Activated CD4-positive, alpha-beta T cell treated with anti-CD3 and anti-CD28 coated beads, Interleukin-2, amount 10 ng/mL, durations not matched to agents 7 days and 5 days (primary cell): ENCODE results near the gene ANTKMT. TPM values are rescaled to one million over a fixed set of nuclear protein-coding genes. Genes with fewer than 3 reads are reported as not detected.
"Not testable (repeated sequence)": the region's sequence is repeated elsewhere in the genome, so short reads cannot be mapped to it uniquely, and the experiment has no call there.

Source experiments
- CTCF ChIA-PET: fragments of 350-600 bp; sonication (Branson Sonifier 250); formaldehyde crosslinking; loops from one replicate; lab custom pipeline; 2021; ENCODE audit warnings: antibody characterized with exemption; lab: Charles Lee
- POLR2A ChIA-PET: fragments of 350-600 bp; sonication (Branson Sonifier 250); formaldehyde crosslinking; loops from one replicate; lab custom pipeline; 2021; ENCODE audit warnings: antibody characterized with exemption; lab: Charles Lee
- DNase-seq: peaks from one replicate; pipeline ENCODE4 v3.0.0-alpha.2; 2020
- H3K27ac Mint-ChIP-seq: one replicate; pipeline ENCODE4 v1.8.0; 2021; ENCODE audit warnings: mild to moderate bottlenecking, moderate library complexity, mixed read lengths
- H3K27me3 Mint-ChIP-seq: one replicate; pipeline ENCODE4 v1.8.0; 2021; ENCODE audit warnings: mixed read lengths
- H3K36me3 Mint-ChIP-seq: one replicate; pipeline ENCODE4 v1.8.0; 2021; ENCODE audit warnings: low read depth, mixed read lengths
- H3K4me1 Mint-ChIP-seq: one replicate; pipeline ENCODE4 v1.8.0; 2021; ENCODE audit warnings: mixed read lengths
- H3K4me3 Mint-ChIP-seq: one replicate; pipeline ENCODE4 v1.8.0; 2021; ENCODE audit warnings: mild to moderate bottlenecking, moderate library complexity, mixed read lengths
- H3K9me3 Mint-ChIP-seq: one replicate; pipeline ENCODE4 v1.8.0; 2021; ENCODE audit warnings: mixed read lengths
- total RNA-seq, 2 experiments: library from RNA; stranded (reverse); gene quantifications; one replicate each; pipeline ENCODE4 v1.2.3, GENCODE V29; 2021

The ANTKMT gene
- total RNA-seq, 2 experiments from 2014 or later, result 5.5 to 8.7 TPM

DNA sequence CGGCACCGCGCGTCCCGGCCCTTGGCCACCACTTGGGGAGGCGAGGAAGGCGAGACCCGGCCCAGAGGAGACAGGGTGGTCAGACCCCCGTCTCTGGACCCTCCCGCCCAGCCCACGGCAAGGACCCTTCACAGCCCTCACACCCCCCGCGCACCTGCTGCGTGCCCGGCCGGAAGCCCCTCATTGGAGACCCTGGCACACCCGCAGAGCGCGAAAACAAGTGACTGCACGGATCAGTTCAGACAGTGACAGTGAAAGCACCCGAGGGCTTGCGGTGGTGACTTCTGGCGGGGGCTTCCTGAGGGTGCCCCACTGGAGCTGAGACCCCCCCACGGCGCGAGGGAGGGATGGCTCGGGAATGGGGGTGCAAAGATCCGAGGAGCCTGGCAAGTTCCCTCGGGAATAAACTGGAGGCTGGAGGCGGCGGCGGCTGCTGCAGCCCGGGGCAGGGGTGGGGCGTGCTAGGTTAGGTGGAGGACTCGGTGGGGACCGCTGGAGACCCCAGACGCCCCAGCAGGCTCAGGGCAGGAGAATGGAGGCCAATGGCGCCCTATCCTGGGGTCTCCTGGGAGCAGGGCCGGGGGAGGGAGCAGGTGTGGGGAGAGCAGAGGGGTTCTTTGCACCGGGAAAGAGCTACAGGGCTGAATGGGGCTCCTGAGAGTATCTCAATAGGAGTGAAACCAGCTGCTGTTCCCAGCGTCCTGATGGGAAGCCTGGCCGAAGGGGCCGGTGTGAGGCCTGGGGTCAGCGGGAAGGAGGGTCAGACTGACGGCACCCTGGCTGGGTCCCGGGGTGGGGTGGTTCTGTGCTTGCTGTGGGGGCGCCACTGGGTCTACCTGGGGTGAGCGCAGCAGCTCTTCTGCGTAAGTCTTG, 14.5 kb upstream of the ANTKMT start:
- H3K36me3 Mint-ChIP-seq, result no peaks in the 10 kb centered on the region

DNA sequence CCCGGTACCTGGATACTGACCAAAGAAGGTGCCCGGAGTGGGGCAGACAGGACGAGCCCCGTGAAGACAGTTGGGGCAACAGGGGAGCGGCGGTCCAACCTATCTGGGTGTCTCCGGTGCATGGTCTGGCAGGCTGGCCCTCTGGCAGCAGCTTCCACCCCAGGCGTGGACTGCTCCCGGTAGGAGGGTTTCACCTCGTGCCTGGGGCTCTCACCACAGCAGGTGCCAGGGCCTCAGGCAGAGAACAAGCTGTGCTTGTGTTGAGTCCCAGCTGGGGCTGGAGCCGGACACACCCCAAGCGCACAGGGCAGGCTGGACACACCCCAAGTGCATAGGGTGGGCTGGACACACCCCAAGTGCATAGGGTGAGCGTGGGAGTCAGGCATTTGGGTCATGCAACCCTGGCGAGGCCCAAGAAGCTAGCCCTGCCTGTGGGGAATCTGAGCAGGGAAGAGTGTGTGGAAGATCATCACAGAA, 13.8 kb upstream of the ANTKMT start:
- DNase-seq, result no peak
- H3K27ac Mint-ChIP-seq, result no peak overlapping the region
- POLR2A ChIA-PET, result interaction anchor here (0.6 to 0.8 kb wide), 2 partner anchors 81 to 998 kb away, joined by 3 to 4 read pairs; partner anchors contain the start of genes CHTF18 and RPUSD1
- H3K9me3 Mint-ChIP-seq, result no peaks in the 10 kb centered on the region
- CTCF ChIA-PET, result no interaction called here
- H3K27me3 Mint-ChIP-seq, result peaks cover 49% of the 10 kb centered on the region
- peaks cover 2% of the 10 kb centered on the region for H3K4me1 Mint-ChIP-seq
- H3K36me3 Mint-ChIP-seq, result no peaks in the 10 kb centered on the region
- H3K4me3 Mint-ChIP-seq, result no peak overlapping the region

More for the DNA sequence above, 14.5 kb upstream of the ANTKMT start:
- no peaks in the 10 kb centered on the region for H3K9me3 Mint-ChIP-seq
- POLR2A ChIA-PET, result interaction anchor here (0.6 to 0.8 kb wide), 2 partner anchors 82 to 999 kb away, joined by 3 to 4 read pairs; partner anchors contain the start of genes CHTF18 and RPUSD1
- no peak overlapping the region for H3K4me3 Mint-ChIP-seq
- peaks cover 2% of the 10 kb centered on the region for H3K4me1 Mint-ChIP-seq
- peaks cover 51% of the 10 kb centered on the region for H3K27me3 Mint-ChIP-seq
- no peak for DNase-seq
- CTCF ChIA-PET, result no interaction called here
- peak overlapping the region; percentile 31 for H3K27ac Mint-ChIP-seq

DNA sequence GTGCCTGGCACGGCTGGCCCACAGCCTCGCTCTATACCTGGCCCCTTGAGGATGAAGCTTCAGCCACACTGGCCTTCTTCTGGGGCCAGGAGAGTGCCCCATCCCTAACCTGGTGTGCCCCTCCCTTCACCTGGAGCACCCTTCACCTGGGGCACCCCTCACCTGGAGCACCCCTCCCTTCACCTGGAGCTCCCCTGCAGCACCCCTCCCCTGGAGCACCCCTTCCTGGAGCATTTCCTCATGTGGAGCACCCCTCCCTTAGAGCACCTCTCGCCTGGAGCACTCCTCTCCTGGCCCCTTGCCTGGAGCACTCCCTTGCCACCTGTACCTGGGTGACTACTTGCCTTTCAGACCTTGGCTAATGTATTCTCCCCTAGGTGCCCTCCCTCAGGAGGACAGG, 12.9 kb upstream of the ANTKMT start:
- Mint-ChIP-seq H3K27me3 (peaks cover 46% of the 10 kb centered on the region), H3K4me1 (peaks cover 5% of the 10 kb centered on the region), H3K36me3 (no peaks in the 10 kb centered on the region), H3K27ac (no peak overlapping the region), H3K9me3 (no peaks in the 10 kb centered on the region), H3K4me3 (no peak overlapping the region)
- DNase-seq, result no peak
- ChIA-PET POLR2A (no interaction called here), CTCF (no interaction called here)

DNA sequence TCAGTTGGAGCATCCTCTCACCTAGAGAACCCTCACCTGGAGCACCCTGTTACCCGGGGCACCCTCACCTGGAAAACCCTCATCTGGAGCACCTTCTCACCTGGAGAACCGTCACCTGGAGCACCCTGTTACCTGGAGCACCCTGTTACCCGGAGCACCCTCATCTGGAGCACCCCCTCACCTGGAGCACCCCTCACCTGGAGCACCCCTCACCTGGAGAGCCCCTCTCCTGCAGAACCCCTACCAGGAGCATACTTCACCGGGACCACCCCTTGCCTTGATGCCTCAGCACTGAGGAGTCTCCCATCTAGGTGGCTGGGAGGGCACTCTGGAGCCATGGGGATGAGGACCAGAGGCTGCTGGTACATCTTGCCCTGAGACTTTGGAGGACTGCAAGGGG, 12.0 kb upstream of the ANTKMT start:
- Mint-ChIP-seq H3K36me3 (no peaks in the 10 kb centered on the region), H3K9me3 (no peaks in the 10 kb centered on the region), H3K27me3 (peaks cover 46% of the 10 kb centered on the region), H3K4me1 (peaks cover 6% of the 10 kb centered on the region), H3K27ac (no peak overlapping the region), H3K4me3 (no peak overlapping the region)
- POLR2A ChIA-PET, result no interaction called here
- DNase-seq, result no peak
- CTCF ChIA-PET, result no interaction called here

DNA sequence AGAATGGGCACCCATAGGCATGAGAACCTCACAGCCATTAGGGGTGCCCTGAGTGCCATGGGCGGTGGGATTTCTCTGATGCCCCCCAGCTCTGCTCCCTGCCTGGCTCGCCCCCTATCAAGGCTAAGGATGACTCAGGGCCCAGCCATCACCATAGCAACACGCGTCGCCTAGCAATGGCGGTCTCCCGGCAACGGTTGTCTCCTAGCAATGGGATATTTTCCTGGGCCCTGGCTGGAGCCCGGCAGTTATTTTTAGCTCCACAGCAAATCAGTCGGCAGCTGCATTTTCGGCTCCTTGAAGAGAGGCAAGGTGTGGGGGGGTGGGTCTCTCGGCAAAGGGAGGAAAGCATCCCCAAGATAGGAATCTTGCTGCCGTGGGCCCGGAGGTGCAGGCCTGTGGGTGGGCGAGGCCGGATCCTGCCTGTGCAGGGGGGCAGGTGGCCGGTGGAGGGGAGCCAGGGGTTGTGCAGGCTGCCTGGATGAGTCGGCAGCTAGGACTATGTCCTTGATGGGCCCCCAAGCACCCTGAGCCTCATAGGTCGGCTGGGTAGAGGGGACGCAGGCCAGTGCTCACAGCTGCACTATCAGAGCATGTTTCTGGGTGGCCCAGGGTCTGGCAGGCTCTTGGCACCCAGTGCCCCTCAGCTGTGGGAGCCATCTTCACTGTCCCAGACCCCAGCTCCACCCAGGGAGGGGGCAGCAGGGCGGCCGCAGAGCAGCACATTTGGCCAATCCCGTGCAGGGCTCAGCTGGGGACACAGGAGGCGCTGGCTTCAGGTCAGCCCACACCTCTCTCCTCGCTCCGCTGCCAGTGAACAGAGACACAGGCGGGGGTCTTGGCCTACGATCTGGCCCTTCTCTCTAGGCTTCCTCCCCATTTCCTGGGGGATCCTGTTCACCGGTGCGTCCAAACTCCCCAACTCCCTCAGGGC, 11.1 kb upstream of the ANTKMT start:
- POLR2A ChIA-PET, result no interaction called here
- H3K27ac Mint-ChIP-seq, result no peak overlapping the region
- no peak for DNase-seq
- H3K4me3 Mint-ChIP-seq, result no peak overlapping the region
- peaks cover 44% of the 10 kb centered on the region for H3K27me3 Mint-ChIP-seq
- no peaks in the 10 kb centered on the region for H3K36me3 Mint-ChIP-seq
- CTCF ChIA-PET, result interaction anchor here (0.6 to 1.4 kb wide), 4 partner anchors 14 to 743 kb away, joined by 3 to 4 read pairs (median 4); partner anchors contain the start of gene CIAO3
- no peaks in the 10 kb centered on the region for H3K9me3 Mint-ChIP-seq
- peaks cover 8% of the 10 kb centered on the region for H3K4me1 Mint-ChIP-seq

DNA sequence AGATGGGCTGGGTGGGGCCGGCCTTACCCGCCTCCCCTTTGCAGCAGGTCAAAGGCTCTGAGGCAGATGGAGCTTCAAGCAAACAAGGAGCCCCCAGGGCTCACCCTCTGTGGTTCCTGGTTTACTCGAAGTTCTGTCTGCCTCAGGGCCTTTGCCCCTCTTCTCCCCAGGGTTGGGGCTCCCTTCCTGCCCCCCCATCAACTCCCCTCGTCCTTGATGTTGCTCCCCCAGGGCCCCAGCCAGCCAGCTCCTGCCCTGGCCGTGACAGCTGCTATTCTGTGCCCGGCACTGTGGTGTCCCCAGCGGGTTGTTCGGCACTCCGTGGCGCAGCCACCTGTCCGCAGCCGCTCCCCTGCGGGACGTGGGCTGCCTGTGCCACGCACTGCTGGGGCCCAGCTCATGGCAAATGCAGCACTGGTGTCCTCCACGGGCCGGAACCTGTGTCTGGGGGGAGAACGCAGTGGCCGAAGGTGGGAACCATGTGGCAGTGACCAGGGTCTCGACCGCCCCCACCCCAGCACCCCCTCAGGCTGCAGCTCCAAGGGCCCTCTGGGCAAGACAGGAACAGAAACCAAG, 10.4 kb upstream of the ANTKMT start:
- POLR2A ChIA-PET, result interaction anchor here (0.6 kb wide), 1 partner anchor 806 kb away, joined by 3 read pairs; no protein-coding TSS in a partner anchor

DNA sequence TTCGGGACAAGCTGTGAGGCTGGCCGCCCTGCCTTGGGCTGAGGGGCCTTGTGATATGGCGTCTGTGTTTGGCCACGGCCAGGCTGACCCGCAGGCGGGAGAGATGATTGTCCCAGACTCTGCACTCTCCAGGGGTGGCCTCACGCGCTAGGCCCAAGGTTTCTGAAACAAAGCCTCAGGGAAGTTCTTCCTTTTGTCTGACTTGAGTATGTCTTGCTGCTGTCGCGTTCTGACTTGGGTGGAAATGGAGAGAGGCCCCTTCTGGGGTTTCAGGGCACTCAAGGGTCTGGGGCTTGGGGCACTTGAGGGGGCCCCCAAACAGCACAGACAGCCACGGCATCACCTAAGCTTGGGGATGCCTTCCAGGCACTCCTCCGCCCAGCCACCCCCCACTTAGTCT, 9.9 kb upstream of the ANTKMT start:
- Mint-ChIP-seq H3K27me3 (peaks cover 47% of the 10 kb centered on the region), H3K27ac (no peak overlapping the region), H3K9me3 (no peaks in the 10 kb centered on the region), H3K4me1 (peaks cover 8% of the 10 kb centered on the region), H3K4me3 (no peak overlapping the region), H3K36me3 (no peaks in the 10 kb centered on the region)
- ChIA-PET POLR2A (interaction anchor here (0.6 kb wide), 1 partner anchor 805 kb away, joined by 3 read pairs; no protein-coding TSS in a partner anchor), CTCF (interaction anchor here (1.0 to 1.4 kb wide), 3 partner anchors 17 to 74 kb away, joined by 3 to 5 read pairs (median 4); partner anchors contain the start of gene CIAO3)
- no peak for DNase-seq

More for the DNA sequence above, 10.4 kb upstream of the ANTKMT start:
- H3K27me3 Mint-ChIP-seq, result peaks cover 44% of the 10 kb centered on the region
- no peaks in the 10 kb centered on the region for H3K9me3 Mint-ChIP-seq
- DNase-seq, result no peak
- H3K27ac Mint-ChIP-seq, result no peak overlapping the region
- peaks cover 8% of the 10 kb centered on the region for H3K4me1 Mint-ChIP-seq
- no peak overlapping the region for H3K4me3 Mint-ChIP-seq
- no peaks in the 10 kb centered on the region for H3K36me3 Mint-ChIP-seq
- CTCF ChIA-PET, result interaction anchor here (1.0 to 1.4 kb wide), 4 partner anchors 15 to 74 kb away, joined by 3 to 5 read pairs (median 4); partner anchors contain the start of gene CIAO3

DNA sequence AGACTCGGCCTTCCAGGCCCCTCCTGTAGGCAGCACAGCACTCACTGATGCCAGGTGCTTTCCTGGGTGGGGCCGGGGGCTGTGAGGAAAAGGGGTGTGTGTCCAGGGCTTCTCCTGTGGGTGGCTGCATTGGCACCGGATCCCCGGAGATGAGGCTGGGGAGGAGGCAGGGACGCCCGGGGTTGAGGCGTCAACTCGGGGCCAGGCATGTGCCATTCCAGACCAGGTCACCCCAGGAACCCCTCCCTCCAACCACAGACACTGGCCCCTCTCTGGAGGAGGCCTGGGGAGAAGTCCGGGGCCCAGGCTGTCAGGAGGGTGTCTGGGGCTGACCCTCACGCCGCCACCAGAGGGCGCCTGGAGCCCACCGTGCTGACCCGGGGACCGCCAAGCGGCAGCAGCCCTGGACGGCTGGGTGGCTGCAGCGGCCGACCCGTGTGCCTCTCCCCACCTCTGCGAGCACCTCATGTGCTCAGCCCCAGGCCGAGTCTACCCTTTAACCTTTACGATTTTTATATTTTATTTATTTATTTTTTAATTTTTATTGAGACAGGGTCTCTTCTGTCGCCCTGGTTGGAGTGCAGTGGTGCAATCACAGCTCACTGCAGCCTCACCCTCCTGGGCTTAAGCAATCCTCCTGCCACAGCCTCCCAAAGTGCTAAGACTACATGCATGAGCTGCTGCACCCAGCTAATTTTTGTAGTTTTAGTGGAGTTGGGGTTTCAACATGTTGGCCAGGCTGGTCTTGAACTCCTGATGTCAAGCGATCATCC, 9.2 kb upstream of the ANTKMT start:
- POLR2A ChIA-PET, result interaction anchor here (0.6 kb wide), 1 partner anchor 805 kb away, joined by 3 read pairs; no protein-coding TSS in a partner anchor
- no peaks in the 10 kb centered on the region for H3K36me3 Mint-ChIP-seq
- H3K27me3 Mint-ChIP-seq, result peaks cover 45% of the 10 kb centered on the region
- H3K9me3 Mint-ChIP-seq, result no peaks in the 10 kb centered on the region
- DNase-seq, result peak; percentile 78
- H3K4me1 Mint-ChIP-seq, result peaks cover 8% of the 10 kb centered on the region
- CTCF ChIA-PET, result interaction anchor here (0.9 to 2.3 kb wide), 16 partner anchors 8 to 392 kb away, joined by 3 to 12 read pairs (median 4); partner anchors contain the start of genes ANTKMT, CCDC78, CHTF18 and CIAO3
- H3K4me3 Mint-ChIP-seq, result no peak overlapping the region
- H3K27ac Mint-ChIP-seq, result no peak overlapping the region

DNA sequence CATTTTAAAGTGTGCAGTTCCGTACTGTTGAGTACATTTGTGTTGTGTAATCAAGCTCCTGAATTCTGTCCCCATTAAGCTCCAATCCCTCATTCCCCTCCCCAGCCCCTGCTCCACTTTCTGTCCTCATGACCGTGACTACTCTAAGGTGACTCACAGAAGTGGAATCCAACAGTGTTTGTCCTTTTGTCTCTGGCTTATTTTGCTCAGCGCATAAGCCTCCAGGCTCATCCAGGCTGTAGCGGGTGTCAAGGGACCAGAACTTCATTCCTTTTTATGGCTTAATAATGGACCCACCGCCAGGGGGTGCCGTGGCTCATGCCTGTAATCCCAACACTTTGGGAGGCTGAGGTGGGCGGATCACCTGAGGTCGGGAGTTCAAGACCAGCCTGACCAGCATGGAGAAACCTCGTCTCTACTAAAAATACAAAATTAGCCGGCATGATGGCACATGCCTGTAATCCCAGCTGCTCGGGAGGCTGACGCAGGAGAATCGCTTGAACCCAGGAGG, 8.2 kb upstream of the ANTKMT start:
- H3K9me3 Mint-ChIP-seq, H3K36me3 Mint-ChIP-seq, H3K4me1 Mint-ChIP-seq, H3K27ac Mint-ChIP-seq, POLR2A ChIA-PET, H3K4me3 Mint-ChIP-seq: not testable (repeated sequence)
- CTCF ChIA-PET, result interaction anchor here (0.9 to 2.3 kb wide), 15 partner anchors 8 to 390 kb away, joined by 3 to 12 read pairs (median 4); partner anchors contain the start of genes ANTKMT, CCDC78, CHTF18 and CIAO3
- peaks cover 37% of the 10 kb centered on the region for H3K27me3 Mint-ChIP-seq
- peak; percentile 56 for DNase-seq

DNA sequence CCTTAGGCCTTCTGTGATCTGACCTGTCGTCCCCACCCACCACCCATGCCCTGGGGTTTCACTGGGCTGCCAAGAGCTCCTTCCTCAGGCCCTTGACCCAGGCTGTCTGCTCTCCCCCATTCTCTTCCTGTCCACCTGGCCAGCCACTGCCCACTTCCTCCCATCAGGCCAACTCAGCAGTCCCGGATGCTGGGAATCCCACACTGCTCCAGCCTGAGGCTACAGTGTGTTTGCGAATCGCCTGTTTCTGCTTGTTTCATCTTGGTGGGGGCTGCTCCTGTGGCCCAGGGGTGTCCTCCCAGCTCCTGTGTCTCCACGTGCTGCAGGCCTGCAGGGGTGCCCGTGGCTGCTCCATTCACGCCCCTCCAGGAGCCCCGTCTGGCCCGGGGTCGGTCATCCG, 6.9 kb upstream of the ANTKMT start:
- H3K4me1 Mint-ChIP-seq, result peaks cover 8% of the 10 kb centered on the region
- ChIA-PET CTCF (interaction anchor here (0.8 to 2.3 kb wide), 5 partner anchors 8 to 71 kb away, joined by 3 to 12 read pairs (median 3); partner anchors contain the start of genes CIAO3 and WDR24), POLR2A (no interaction called here)
- H3K27ac Mint-ChIP-seq, result no peak overlapping the region
- DNase-seq, result no peak
- no peak overlapping the region for H3K4me3 Mint-ChIP-seq
- no peaks in the 10 kb centered on the region for H3K9me3 Mint-ChIP-seq
- no peaks in the 10 kb centered on the region for H3K36me3 Mint-ChIP-seq
- peaks cover 30% of the 10 kb centered on the region for H3K27me3 Mint-ChIP-seq
